ENCODE results near the gene PPAN.

The PPAN gene

DNA sequence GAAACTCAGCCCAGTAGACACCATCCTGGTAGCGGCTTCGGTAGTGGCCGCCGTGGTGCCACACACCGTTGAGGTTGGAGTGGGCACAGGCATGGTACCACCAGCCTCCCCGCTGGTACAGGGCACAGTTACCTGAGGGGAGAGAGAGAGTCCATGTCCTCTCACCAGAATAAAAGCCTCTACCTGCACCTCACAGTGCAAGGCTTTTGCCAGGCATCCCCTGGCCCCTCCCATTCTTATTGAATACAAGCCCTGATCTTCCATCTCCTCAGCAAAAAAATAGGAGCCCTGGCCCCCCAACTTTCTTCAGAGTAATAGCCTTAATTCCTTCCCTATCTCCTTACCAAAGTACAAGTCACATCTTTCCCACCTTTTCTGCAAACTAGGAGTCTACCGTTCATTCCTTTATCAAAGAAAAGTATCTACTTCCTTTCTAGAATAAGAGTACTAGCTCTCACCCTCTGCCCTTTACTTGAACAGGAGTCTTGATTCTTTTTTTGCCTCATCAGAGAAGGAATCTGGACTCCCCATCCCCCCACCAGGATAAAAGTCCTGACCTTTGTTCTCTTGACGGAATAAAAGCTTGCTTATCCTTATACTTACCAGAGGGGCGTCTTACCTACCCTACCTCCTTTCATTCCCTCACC lies 13.4 kb upstream of the PPAN start:
- no peak for DNase-seq

DNA sequence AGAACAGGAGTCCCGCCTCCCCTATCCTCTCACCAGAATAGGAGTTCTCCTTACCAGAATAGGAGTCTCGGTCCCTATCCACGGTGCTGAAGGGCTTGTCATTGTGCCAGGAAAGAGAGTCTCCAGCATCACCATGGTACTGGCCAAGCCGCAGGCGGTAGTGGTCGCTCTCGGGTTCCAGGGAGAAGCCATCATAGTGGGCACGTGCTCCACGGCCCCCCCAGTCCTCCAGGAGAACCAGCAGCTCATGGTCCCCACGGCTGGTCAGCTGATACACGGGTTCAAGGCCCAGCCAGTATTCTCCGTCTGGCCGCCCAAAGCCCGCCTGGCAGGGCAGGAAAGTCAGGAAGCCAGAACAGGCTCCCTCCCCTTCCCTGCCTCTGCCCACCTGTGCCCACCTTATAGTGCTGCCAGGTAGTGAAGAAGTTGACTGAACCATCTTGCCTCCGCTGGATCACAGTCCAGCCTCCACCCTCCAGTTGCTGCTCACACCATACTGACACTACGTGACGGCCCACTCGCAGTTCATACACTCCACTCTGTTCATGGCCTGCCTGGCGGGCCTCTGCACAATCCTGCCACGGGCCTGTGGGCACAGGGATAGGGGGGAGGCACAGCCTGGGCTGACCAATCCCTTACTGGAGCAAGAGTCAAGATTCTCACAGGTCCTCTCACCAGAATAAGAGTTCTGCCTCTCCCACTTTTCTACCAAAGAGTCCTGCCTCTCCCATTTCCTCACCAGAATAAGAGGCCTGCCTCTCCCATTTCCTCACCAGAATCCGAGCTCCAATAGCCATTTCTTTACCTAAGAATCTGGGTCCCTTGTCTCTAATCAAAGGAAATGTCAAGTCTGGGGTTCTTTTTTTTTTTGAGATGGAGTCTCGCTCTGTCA lies 12.6 kb upstream of the PPAN start:
- DNase-seq: no peak

DNA sequence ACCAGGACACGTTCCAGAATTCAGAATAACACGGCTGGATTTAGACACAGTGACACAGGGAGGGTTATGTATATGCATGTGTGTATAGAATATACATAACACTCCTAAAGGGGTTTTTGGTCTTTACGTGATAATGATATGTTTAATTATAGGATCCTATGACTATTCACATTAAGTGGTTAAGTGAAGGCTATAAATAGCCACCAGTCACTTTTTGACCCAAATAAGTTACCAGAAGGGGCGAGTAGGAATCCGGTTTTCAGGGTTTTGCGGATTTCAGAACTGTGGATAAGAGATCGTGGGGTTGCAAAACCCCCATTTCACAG lies 10.6 kb upstream of the PPAN start:
- DNase-seq: no peak

GRCh38 chr19:10095948-10096614 lies 10.1 kb upstream of the PPAN start:
- peak; percentile 84 for DNase-seq

DNA sequence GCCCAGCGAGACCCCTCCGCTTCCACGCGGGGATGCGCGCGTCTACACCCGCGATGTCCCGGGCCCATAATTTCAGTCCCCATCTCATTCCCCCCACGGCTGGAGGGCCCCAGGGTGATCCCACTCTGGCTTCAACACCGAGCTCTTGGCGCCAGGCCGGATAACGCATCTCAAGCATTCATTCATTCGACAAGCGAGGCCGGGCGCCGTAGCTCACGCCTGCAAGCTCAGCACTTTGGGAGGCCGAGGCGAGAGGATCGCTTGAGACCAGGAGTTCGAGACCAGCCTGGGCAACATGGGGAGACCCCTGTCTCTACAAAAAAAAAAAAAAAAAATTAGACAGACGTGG lies 9.6 kb upstream of the PPAN start:
- DNase-seq: no peak

- no peak for DNase-seq
These were observed 5.9 kb upstream of the PPAN start for GRCh38 chr19:10100163-10100785.

DNA sequence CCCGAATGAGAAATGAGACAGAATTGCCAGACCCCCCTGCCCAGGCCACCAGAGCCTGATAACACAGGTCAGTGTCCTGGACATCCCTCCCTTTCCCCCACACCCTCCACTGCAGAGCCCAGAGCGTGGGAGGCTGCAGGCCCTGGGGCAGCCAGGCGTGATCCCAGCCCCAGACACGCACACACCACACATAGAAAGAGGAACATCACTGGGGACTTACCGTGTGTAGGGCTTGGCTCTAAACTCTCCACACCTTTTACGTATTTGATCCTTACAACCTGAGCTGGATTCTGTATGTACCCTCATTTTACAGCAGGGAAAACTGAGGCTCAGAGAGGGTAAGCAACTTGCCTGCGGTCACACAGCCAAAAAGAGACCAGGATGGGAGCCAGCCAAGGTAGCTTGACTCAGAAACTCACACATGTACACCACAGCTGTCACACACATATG lies 3.4 kb upstream of the PPAN start:
- DNase-seq: no peak

- no peak for DNase-seq
These were observed 2.0 kb upstream of the PPAN start for GRCh38 chr19:10104130-10104513.

DNA sequence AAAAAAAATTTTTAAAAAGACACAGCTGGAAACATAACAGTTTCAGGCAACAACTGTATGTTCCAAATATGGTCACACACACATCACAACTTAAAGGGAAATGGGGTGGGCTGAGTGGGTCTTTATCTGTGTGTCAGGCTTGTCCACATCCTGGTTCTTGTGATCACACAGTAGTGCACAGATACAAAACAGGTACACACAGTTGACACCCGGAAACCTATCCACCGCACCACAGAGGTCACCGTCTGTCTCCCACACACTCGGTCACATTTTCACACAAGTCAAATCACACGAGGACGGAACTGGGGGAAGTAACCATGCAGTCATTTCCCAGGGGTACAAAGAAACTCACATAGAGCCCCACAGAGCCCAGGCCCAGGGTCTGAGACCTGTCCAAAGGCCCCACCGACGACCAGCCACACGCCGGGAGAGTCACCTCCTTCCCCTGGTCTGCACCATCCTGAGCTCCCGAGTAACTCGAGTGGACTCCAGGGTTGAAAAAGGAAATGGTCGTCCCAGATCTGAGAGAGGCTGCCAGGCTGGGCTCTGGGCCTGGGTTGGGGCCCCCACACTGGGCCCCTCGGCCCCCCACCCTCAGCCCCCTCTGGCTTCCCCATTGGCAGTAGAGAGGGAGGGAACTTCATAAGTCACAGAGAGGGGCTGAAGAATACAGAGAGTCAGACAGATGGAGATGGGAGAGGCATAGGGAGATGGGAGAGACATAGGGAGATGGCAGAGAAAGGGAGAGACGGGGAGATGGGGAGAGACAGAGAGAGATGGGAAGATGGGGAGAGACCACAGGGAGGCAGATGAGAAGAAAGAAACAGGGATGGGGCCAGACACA lies 1.3 kb upstream of the PPAN start:
- peak; percentile 66 for DNase-seq

DNA sequence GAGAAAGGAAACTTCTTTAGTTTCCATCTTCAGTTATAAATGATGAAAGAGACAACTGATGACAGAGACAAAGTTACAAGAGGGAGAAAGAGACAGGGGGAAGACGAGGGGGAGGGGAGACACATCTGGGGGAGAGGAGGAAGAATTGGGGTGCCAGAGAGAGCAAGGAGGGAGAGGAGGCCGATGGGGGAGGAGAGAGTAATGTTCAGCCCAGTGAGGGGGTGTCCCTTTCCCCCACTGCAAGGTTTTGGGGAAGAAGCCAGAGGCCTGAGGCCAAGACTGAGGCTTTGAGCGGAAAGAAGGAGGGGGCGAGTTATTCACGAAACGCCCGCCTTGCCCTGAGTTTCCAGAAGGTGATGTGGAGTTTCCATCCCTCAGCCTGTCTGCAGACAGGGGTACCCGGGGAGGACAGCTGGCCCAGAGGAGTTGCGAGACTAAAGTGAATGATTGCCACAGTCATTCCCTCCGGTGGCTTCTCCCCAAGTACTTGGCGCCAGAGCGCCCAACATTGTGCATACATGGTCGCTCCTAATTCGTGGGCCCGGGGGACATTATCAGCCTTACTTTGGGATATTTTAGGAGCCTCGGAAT lies 558 bp upstream of the PPAN start:
- peak; percentile 52 for DNase-seq

DNA sequence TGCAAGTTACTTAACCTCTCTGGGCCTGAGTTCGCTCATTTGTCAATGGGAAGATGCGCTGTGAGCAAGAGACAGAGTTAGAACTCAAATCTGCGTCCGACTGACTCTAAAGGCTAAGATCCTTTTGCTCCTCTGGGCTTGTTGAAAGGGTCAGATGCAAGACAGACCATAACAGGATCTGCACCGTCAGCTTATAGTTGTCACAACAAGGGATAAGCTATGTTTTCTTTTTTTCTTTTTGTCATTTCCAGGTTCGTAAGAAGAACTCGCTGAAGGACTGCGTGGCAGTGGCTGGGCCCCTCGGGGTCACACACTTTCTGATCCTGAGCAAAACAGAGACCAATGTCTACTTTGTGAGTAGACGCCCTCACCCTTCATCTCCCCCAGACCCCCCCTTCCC lies 1.1 kb downstream of the PPAN start:
- DNase-seq: no peak

GRCh38 chr19:10107817-10108367 lies 1.7 kb downstream of the PPAN start:
- no peak for DNase-seq

DNA sequence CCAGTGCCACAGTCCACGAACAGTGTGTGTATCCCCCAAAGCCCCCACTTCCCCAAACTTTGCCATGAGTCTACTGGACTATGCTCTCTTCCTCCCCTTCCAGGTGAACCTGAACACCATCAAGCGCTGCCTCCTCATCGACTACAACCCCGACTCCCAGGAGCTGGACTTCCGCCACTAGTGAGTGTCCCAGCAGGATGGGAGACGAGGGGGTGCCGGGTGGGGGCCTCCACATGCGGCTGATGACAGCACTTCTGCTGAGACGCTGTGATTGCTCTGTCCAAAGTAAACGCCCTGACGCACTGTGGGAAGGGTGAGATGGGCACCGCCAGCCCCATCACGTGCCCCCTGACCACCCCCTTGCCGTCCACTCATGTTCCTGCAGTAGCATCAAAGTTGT lies 3.4 kb downstream of the PPAN start:
- DNase-seq: no peak

DNA sequence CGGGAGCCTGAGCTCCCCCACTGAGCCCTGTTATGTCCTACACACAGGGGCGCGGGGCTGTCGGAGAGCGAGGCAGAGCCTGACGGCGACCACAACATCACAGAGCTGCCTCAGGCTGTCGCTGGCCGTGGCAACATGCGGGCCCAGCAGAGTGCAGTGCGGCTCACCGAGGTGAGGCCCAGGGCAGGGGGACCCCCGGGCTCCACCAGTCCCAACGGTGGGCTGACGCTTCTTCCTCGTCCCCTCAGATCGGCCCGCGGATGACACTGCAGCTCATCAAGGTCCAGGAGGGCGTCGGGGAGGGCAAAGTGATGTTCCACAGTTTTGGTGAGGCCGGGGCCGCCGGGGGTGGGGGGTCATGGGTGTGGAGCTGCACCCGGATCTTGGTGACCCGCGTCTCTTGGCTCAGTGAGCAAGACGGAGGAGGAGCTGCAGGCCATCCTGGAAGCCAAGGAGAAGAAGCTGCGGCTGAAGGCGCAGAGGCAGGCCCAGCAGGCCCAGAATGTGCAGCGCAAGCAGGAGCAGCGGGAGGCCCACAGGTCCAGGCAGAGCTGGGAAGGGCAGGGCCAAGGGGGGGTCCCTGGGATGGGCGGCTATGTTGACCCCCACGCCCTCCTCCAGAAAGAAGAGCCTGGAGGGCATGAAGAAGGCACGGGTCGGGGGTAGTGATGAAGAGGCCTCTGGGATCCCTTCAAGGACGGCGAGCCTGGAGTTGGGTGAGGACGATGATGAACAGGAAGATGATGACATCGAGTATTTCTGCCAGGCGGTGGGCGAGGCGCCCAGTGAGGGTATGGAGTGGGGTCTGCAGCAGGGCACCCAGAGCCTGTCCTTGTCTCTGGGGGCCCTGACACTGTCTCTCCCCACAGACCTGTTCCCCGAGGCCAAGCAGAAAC lies 4.2 kb downstream of the PPAN start:
- DNase-seq: no peak

- DNase-seq: no peak
These were observed 4.8 kb downstream of the PPAN start for GRCh38 chr19:10110972-10111317.

GRCh38 chr19:10111405-10111811 lies 5.2 kb downstream of the PPAN start, which contains the start of gene P2RY11:
P2RY11 (plus strand) TSS chr19:10111693; CDS start chr19:10111722, 29 bp downstream.
- DNase-seq: peak; percentile 38

DNA sequence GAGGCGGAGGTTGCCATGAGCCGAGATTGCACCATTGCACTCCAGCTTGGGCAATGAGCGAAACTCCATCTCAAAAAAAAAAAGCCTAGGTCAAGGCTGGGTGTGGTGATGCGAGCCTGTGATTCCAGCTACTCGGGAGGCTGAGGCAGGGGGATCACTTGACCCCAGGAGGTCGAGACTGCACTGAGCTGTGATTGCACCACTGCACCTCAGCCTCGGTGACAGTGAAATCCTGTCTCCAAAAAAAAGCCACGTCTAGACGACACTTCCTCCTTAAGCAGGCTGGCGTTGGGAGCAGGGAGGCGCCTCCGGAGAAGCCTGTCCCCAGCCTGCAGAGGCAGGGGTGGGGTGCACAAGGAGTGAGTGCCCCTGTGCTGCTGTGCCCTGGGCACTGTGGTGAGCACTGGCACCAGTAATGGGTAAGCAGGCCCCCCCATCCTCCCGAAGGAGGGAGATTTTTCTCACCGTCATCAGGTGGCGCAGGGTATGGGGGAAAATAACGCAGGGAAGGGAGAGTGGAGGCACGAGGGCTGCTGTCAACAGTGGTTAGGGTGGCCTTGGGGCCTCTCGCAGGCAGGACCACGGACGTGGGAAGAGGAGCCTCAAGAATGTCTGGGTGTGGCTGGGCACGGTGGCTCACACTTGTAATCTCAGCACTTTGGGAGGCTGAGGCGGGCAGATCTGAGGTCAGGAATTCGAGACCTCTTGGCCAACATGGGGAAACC lies 6.0 kb downstream of the PPAN start:
- peak; percentile 57 for DNase-seq

DNA sequence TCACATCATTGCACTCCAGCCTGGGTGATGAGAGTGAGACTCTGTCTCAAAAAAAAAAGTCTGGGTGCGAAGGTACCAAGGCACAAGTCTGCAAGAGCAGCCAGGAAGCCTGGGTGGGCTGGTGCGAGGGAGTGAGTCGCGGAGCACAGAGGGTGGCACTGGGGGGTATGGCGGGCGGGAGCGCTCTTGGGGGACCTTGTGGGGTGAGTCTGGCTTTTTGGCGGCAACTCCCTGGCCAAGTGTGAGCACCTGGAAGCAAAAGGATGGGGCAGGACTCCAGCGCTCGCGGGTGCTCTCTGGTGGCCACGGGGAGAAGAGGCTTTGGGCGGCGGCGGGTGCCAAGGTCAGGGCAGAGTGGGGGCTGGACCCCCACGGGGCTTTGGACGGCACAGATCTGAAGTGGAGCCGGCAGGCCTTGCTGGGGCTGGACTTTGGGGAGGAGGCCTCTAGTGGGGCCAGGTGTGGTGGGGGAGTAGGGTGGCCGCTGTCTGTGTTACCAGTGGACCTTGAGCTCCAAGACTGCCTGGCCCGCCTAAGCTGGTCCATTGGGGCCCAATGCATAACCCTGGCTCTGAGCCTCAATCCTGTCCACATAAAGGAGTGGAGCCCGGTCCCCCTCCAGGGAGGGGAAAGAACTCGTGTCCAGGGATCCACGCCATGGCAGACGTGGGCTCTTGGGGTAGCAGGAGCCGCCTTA lies 6.9 kb downstream of the PPAN start:
- peak; percentile 66 for DNase-seq

- no peak for DNase-seq
These were observed 7.4 kb downstream of the PPAN start for GRCh38 chr19:10113592-10113963.

All from T-helper 9 cell (primary cell).